ENCODE data around the gene MADD.

The MADD gene

GRCh38 chr11:47280099-47280498 is 10.2 kb downstream of the MADD start:
- Histone ChIP-seq H3K4me2 (ENCODE audit: low read length) (no peak overlapping the region), H3K4me1 (ENCODE audit: low read length) (no peaks in the 10 kb centered on the region), H3K79me2 (ENCODE audit: low read length) (no peaks in the 10 kb centered on the region), H3K9me3 (ENCODE audit: insufficient read depth, low read length) (no peaks in the 10 kb centered on the region), H3K36me3 (replicated peaks; ENCODE audit: low read depth, low read length) (peaks cover 57% of the 10 kb centered on the region), H3K27me3 (ENCODE audit: low read depth, low read length) (no peaks in the 10 kb centered on the region), H2AFZ (ENCODE audit: low read depth, low read length) (no peak overlapping the region), H3K27ac (ENCODE audit: low read length) (no peak overlapping the region), H3K9ac (ENCODE audit: low read length) (no peak overlapping the region), H4K20me1 (ENCODE audit: insufficient read depth, low read length) (no peaks in the 10 kb centered on the region), H3K4me3 (ENCODE audit: low read length) (no peak overlapping the region)
- TF ChIP-seq EZH2phosphoT487 (IDR thresholded peaks at IDR 0.05; ENCODE audit: low read depth), result no peak
- no peak for TF ChIP-seq CTCF (IDR thresholded peaks at IDR 0.05; ENCODE audit: low read depth, low read length)

DNA sequence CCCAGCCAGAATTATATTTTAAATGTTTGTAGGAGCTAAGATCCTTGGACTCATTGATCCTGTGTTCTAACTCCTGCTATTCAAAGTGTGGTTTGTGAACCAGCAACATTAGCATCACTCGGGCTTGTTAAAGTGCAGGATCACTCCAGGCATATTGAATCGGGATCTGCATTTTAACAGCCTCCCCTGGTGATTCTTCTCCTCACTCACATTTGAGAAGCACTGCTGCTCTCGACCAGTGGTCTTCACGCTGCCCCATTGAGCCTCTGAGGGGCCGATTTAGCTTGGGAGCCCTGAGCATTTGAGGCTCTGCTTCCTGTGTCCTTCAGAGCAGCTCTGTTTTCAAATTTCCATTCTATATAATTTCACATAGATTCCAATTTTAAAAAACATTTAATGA is 10.9 kb downstream of the MADD start:
- Histone ChIP-seq H2AFZ (ENCODE audit: low read depth, low read length) (no peak overlapping the region), H3K36me3 (replicated peaks; ENCODE audit: low read depth, low read length) (peaks cover 59% of the 10 kb centered on the region), H3K9me3 (ENCODE audit: insufficient read depth, low read length) (no peaks in the 10 kb centered on the region), H3K27ac (ENCODE audit: low read length) (no peak overlapping the region), H3K4me3 (ENCODE audit: low read length) (no peak overlapping the region), H3K4me1 (ENCODE audit: low read length) (no peaks in the 10 kb centered on the region), H3K27me3 (ENCODE audit: low read depth, low read length) (no peaks in the 10 kb centered on the region), H3K4me2 (ENCODE audit: low read length) (no peak overlapping the region), H3K9ac (ENCODE audit: low read length) (no peak overlapping the region), H4K20me1 (ENCODE audit: insufficient read depth, low read length) (no peaks in the 10 kb centered on the region), H3K79me2 (ENCODE audit: low read length) (no peaks in the 10 kb centered on the region)
- TF ChIP-seq EZH2phosphoT487 (IDR thresholded peaks at IDR 0.05; ENCODE audit: low read depth), result no peak

GRCh38 chr11:47282462-47282861 is 12.5 kb downstream of the MADD start:
- no peak for TF ChIP-seq EZH2phosphoT487 (IDR thresholded peaks at IDR 0.05; ENCODE audit: low read depth)
- no peak for TF ChIP-seq CTCF (IDR thresholded peaks at IDR 0.05; ENCODE audit: low read depth, low read length)

GRCh38 chr11:47284151-47284550 is 14.2 kb downstream of the MADD start:
- Histone ChIP-seq H3K9me3 (ENCODE audit: insufficient read depth, low read length) (no peaks in the 10 kb centered on the region), H3K4me1 (ENCODE audit: low read length) (no peaks in the 10 kb centered on the region), H3K4me2 (ENCODE audit: low read length) (no peak overlapping the region), H4K20me1 (ENCODE audit: insufficient read depth, low read length) (no peaks in the 10 kb centered on the region), H3K36me3 (replicated peaks; ENCODE audit: low read depth, low read length) (peaks cover 57% of the 10 kb centered on the region), H3K27ac (ENCODE audit: low read length) (no peak overlapping the region), H3K9ac (ENCODE audit: low read length) (no peak overlapping the region), H3K79me2 (ENCODE audit: low read length) (no peaks in the 10 kb centered on the region), H3K4me3 (ENCODE audit: low read length) (no peak overlapping the region), H3K27me3 (ENCODE audit: low read depth, low read length) (no peaks in the 10 kb centered on the region), H2AFZ (ENCODE audit: low read depth, low read length) (no peak overlapping the region)
- no peak for TF ChIP-seq EZH2phosphoT487 (IDR thresholded peaks at IDR 0.05; ENCODE audit: low read depth)
- no peak for TF ChIP-seq CTCF (IDR thresholded peaks at IDR 0.05; ENCODE audit: low read depth, low read length)

More at GRCh38 chr11:47282462-47282861, 12.5 kb downstream of the MADD start:
- no peaks in the 10 kb centered on the region for H4K20me1 ChIP-seq (ENCODE audit: insufficient read depth, low read length)
- no peak overlapping the region for H3K4me3 ChIP-seq (ENCODE audit: low read length)
- no peak overlapping the region for H3K9ac ChIP-seq (ENCODE audit: low read length)
- H3K4me2 ChIP-seq (ENCODE audit: low read length), result no peak overlapping the region
- no peak overlapping the region for H3K27ac ChIP-seq (ENCODE audit: low read length)
- H3K27me3 ChIP-seq (ENCODE audit: low read depth, low read length), result no peaks in the 10 kb centered on the region
- no peaks in the 10 kb centered on the region for H3K4me1 ChIP-seq (ENCODE audit: low read length)
- peaks cover 56% of the 10 kb centered on the region for H3K36me3 ChIP-seq (replicated peaks; ENCODE audit: low read depth, low read length)
- H2AFZ ChIP-seq (ENCODE audit: low read depth, low read length), result no peak overlapping the region
- H3K9me3 ChIP-seq (ENCODE audit: insufficient read depth, low read length), result no peaks in the 10 kb centered on the region
- H3K79me2 ChIP-seq (ENCODE audit: low read length), result no peaks in the 10 kb centered on the region

Data from OCI-LY3 (cell line).